ENCODE data around the gene NUMB. TPM values are rescaled to one million over a fixed set of nuclear protein-coding genes. Genes with fewer than 3 reads are reported as not detected.

NUMB gene
- total RNA-seq, 4 donors from 2014 or later, result 49.2 to 63.4 (median 50.7) TPM

GRCh38 chr14:73290279-73290678, 168.1 kb downstream of the NUMB start:
- no peaks in the 10 kb centered on the region for H3K27me3 ChIP-seq
- TF ChIP-seq POLR2A (IDR thresholded peaks at IDR 0.05; ENCODE audit: low read depth) (no peak), EP300 (IDR thresholded peaks at IDR 0.05) (no peak), POLR2AphosphoS5 (IDR thresholded peaks at IDR 0.05) (no peak)
- TF ChIP-seq, protein P1, sequence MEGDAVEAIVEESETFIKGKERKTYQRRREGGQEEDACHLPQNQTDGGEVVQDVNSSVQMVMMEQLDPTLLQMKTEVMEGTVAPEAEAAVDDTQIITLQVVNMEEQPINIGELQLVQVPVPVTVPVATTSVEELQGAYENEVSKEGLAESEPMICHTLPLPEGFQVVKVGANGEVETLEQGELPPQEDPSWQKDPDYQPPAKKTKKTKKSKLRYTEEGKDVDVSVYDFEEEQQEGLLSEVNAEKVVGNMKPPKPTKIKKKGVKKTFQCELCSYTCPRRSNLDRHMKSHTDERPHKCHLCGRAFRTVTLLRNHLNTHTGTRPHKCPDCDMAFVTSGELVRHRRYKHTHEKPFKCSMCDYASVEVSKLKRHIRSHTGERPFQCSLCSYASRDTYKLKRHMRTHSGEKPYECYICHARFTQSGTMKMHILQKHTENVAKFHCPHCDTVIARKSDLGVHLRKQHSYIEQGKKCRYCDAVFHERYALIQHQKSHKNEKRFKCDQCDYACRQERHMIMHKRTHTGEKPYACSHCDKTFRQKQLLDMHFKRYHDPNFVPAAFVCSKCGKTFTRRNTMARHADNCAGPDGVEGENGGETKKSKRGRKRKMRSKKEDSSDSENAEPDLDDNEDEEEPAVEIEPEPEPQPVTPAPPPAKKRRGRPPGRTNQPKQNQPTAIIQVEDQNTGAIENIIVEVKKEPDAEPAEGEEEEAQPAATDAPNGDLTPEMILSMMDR (IDR thresholded peaks at IDR 0.05), result no peak
- H3K27ac ChIP-seq (replicated peaks in 1 of 4), result peak overlapping the region in 3 of 4 donors; percentile 8 to 56 (median 27)
- intact Hi-C loops (cut with DNase I), result no loop called here
- 59% methylated on average over 4 of the region's 4 CpGs for WGBS
- no peaks in the 10 kb centered on the region for H3K9me3 ChIP-seq
- no peak overlapping the region for H3K4me3 ChIP-seq
- H3K36me3 ChIP-seq, result peaks cover 15 to 54% (median 36%) of the 10 kb centered on the region in 4 donors
- H3K4me1 ChIP-seq, result peaks cover 0 to 34% (median 22%) of the 10 kb centered on the region in 4 donors
- no peak for DNase-seq (ENCODE audit: extremely low spot score)

DNA sequence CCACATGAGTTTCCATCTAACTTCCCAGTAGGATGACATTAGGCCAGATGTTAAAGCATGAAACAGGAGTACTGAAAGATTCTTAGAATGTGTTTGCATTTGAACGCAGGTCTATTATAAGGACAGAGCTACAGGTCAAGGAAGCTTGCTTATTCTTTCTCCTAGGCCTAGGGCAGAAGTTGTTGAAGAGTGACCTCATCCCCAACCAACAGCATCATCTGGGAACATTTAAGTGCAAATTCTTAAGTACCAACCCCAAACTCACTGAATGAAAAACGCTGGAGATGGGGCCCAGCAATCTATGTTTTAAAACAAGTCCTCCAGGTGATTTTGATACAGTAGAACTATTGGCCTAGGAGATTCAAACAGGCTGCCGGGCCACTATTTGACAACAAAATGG, 168.6 kb downstream of the NUMB start:
- peaks cover 15 to 60% (median 41%) of the 10 kb centered on the region in 4 donors for H3K36me3 ChIP-seq
- TF ChIP-seq POLR2A (IDR thresholded peaks at IDR 0.05; ENCODE audit: low read depth) (no peak), EP300 (IDR thresholded peaks at IDR 0.05) (no peak), POLR2AphosphoS5 (IDR thresholded peaks at IDR 0.05) (no peak)
- TF ChIP-seq, protein P1 (IDR thresholded peaks at IDR 0.05), result no peak
- H3K27me3 ChIP-seq, result no peaks in the 10 kb centered on the region
- intact Hi-C loops (cut with DNase I), result no loop called here
- no peak overlapping the region for H3K4me3 ChIP-seq
- WGBS, result 61% methylated on average over 3 of the region's 3 CpGs
- H3K4me1 ChIP-seq, result peaks cover 0 to 34% (median 22%) of the 10 kb centered on the region in 4 donors
- no peak for DNase-seq (ENCODE audit: extremely low spot score)
- no peaks in the 10 kb centered on the region for H3K9me3 ChIP-seq
- peak overlapping the region in 3 of 4 donors; percentile 6 to 56 (median 33) for H3K27ac ChIP-seq (replicated peaks in 1 of 4)

DNA sequence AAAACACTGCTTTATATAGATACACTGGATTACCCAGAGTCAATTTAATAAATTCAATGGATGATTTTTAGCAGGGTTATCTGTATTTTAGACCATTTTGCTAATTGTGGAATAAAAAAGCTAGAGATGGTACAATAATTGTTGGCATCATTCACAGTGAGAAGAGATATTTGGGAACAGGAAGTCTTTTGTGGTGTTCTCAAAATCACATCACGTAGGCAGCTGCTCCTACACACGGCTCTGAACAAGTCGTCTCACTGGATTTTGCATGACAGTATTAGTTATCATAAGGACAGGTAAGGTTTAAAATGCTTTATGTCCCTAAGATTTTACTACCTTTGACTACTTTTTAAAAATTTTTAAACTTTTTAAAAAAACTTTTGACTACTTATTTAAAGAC, 169.0 kb downstream of the NUMB start:
- TF ChIP-seq EP300 (IDR thresholded peaks at IDR 0.05), result no peak
- TF ChIP-seq POLR2AphosphoS5 (IDR thresholded peaks at IDR 0.05), result no peak
- TF ChIP-seq, protein P1 (IDR thresholded peaks at IDR 0.05), result no peak
- no peak for TF ChIP-seq POLR2A (IDR thresholded peaks at IDR 0.05; ENCODE audit: low read depth)
- intact Hi-C loops (cut with DNase I), result no loop called here
- Histone ChIP-seq H3K27me3 (no peaks in the 10 kb centered on the region), H3K27ac (replicated peaks in 1 of 4) (peak overlapping the region in 3 of 4 donors; percentile 6 to 56 (median 33)), H3K36me3 (peaks cover 15 to 64% (median 42%) of the 10 kb centered on the region in 4 donors), H3K9me3 (no peaks in the 10 kb centered on the region), H3K4me1 (peaks cover 0 to 34% (median 22%) of the 10 kb centered on the region in 4 donors), H3K4me3 (no peak overlapping the region)
- DNase-seq (ENCODE audit: extremely low spot score), result no peak
- 35% methylated on average over 3 of the region's 3 CpGs for WGBS

DNA sequence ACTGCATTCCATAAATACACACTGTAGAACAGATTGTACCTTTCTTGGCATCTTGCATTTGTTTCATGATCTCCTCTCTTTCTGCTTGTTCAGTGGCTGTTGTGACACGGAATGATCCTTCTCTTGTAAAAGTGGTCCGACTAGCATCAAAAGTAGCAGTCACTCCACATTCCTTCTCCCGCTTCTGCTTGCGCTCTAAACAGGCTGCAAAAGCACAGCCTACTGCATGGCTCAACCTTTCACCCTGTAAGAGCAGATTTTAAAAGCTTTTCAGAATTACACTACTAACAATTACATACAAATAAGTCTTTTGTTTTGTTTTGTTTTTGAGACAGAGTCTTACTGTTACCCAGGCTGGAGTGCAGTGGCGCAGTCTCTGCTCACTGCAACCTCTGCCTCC, 171.3 kb downstream of the NUMB start:
- intact Hi-C loops (cut with DNase I), result no loop called here
- Histone ChIP-seq H3K36me3 (peaks cover 19 to 73% (median 52%) of the 10 kb centered on the region in 4 donors), H3K27ac (replicated peaks in 1 of 4) (no peak overlapping the region), H3K4me3 (no peak overlapping the region), H3K4me1 (peaks cover 0 to 34% (median 22%) of the 10 kb centered on the region in 4 donors), H3K9me3 (no peaks in the 10 kb centered on the region), H3K27me3 (no peaks in the 10 kb centered on the region)
- WGBS, result 85% methylated on average over 5 of the region's 5 CpGs
- TF ChIP-seq POLR2AphosphoS5 (IDR thresholded peaks at IDR 0.05), result no peak
- no peak for TF ChIP-seq POLR2A (IDR thresholded peaks at IDR 0.05; ENCODE audit: low read depth)
- TF ChIP-seq, protein P1 (IDR thresholded peaks at IDR 0.05), result no peak
- no peak for TF ChIP-seq EP300 (IDR thresholded peaks at IDR 0.05)
- no peak for DNase-seq (ENCODE audit: extremely low spot score)

DNA sequence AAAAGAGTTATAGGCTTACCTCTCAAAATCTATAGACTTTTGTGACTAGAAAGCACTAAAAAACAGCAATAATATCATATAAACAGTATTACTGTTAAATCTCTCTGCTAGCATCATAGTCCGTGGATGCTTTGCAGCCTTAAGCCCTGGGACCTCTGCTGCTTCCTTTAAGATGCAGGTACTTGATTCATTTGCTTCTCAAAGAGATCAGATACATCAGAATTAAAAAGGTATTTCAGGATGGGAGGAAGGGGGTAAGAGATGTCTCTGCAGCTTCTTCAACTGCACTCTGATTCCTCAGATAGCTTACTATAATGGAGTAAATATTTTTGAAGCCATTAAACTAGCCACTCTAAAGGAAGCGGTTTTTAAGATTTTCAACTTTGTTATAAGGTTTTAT, 171.7 kb downstream of the NUMB start:
- Histone ChIP-seq H3K4me1 (peaks cover 0 to 34% (median 22%) of the 10 kb centered on the region in 4 donors), H3K36me3 (peaks cover 14 to 73% (median 52%) of the 10 kb centered on the region in 4 donors), H3K27ac (replicated peaks in 1 of 4) (no peak overlapping the region), H3K9me3 (no peaks in the 10 kb centered on the region), H3K4me3 (no peak overlapping the region), H3K27me3 (no peaks in the 10 kb centered on the region)
- TF ChIP-seq EP300 (IDR thresholded peaks at IDR 0.05) (no peak), POLR2A (IDR thresholded peaks at IDR 0.05; ENCODE audit: low read depth) (no peak), POLR2AphosphoS5 (IDR thresholded peaks at IDR 0.05) (no peak)
- TF ChIP-seq, protein P1 (IDR thresholded peaks at IDR 0.05), result no peak
- no peak for DNase-seq (ENCODE audit: extremely low spot score)
- WGBS, result 92% methylated on average over 2 of the region's 2 CpGs
- intact Hi-C loops (cut with DNase I), result no loop called here

Measured in esophagus muscularis mucosa (tissue), 4 donors.